ENCODE measurements around the gene OGDH. TPM values are rescaled to one million over a fixed set of nuclear protein-coding genes. Genes with fewer than 3 reads are reported as not detected.

The OGDH gene
- total and polyA plus RNA-seq, 9 donors: 24.4 to 84.6 (median 57.7) TPM

GRCh38 chr7:44694766-44695165, 88.3 kb downstream of the OGDH start:
- WGBS, 3 donors: 88 to 95% (median 92%) methylated on average over 2 of the region's 2 CpGs
- Histone ChIP-seq H3K27ac (no peak overlapping the region), H3K27me3 (no peaks in the 10 kb centered on the region), H3K9me3 (no peaks in the 10 kb centered on the region), H3K36me3 (no peaks in the 10 kb centered on the region), H3K4me3 (no peak overlapping the region), H3K4me1 (ENCODE audit: insufficient read depth) (no peaks in the 10 kb centered on the region)
- DNase-seq: no peak
- intact Hi-C loops (cut with DNase I): no loop called here
- TF ChIP-seq CTCF (IDR thresholded peaks at IDR 0.05) (no peak), POLR2A (IDR thresholded peaks at IDR 0.05) (no peak), EP300 (IDR thresholded peaks at IDR 0.05) (no peak)

- intact Hi-C loops (cut with DNase I): no loop called here
- TF ChIP-seq CTCF (IDR thresholded peaks at IDR 0.05) (no peak), EP300 (IDR thresholded peaks at IDR 0.05) (no peak)
- no peak overlapping the region for H3K27ac ChIP-seq
- H3K27me3 ChIP-seq: no peaks in the 10 kb centered on the region
- 88 to 91% (median 90%) methylated on average over 5 of the region's 5 CpGs for WGBS, 3 donors
- no peak overlapping the region for H3K4me3 ChIP-seq
- no peak for DNase-seq
- no peaks in the 10 kb centered on the region for H3K4me1 ChIP-seq (ENCODE audit: insufficient read depth)
- no peaks in the 10 kb centered on the region for H3K36me3 ChIP-seq
- H3K9me3 ChIP-seq: no peaks in the 10 kb centered on the region
Measured at GRCh38 chr7:44695756-44696155, 89.3 kb downstream of the OGDH start.

GRCh38 chr7:44696728-44697127, 90.3 kb downstream of the OGDH start:
- Histone ChIP-seq H3K27me3 (no peaks in the 10 kb centered on the region), H3K36me3 (no peaks in the 10 kb centered on the region), H3K27ac (no peak overlapping the region), H3K9me3 (no peaks in the 10 kb centered on the region), H3K4me1 (ENCODE audit: insufficient read depth) (no peaks in the 10 kb centered on the region), H3K4me3 (no peak overlapping the region)
- no peak for DNase-seq
- WGBS, 3 donors: 93 to 96% (median 95%) methylated on average over 15 of the region's 15 CpGs
- no peak for TF ChIP-seq CTCF (IDR thresholded peaks at IDR 0.05)
- no peak for TF ChIP-seq POLR2A (IDR thresholded peaks at IDR 0.05)
- TF ChIP-seq EP300 (IDR thresholded peaks at IDR 0.05): no peak
- intact Hi-C loops (cut with DNase I): no loop called here

GRCh38 chr7:44697136-44698045, 91.0 kb downstream of the OGDH start:
- Histone ChIP-seq H3K9me3 (no peaks in the 10 kb centered on the region), H3K4me1 (ENCODE audit: insufficient read depth) (no peaks in the 10 kb centered on the region), H3K27me3 (no peaks in the 10 kb centered on the region), H3K4me3 (no peak overlapping the region), H3K36me3 (no peaks in the 10 kb centered on the region), H3K27ac (no peak overlapping the region)
- TF ChIP-seq CTCF (IDR thresholded peaks at IDR 0.05) (no peak), EP300 (IDR thresholded peaks at IDR 0.05) (no peak), POLR2A (IDR thresholded peaks at IDR 0.05) (no peak)
- 94 to 97% (median 95%) methylated on average over 20 of the region's 20 CpGs for WGBS, 3 donors
- intact Hi-C loops (cut with DNase I): no loop called here
- DNase-seq: no peak

All from ovary (tissue), 9 donors.